ENCODE measurements around the gene KIF1A. TPM values are rescaled to one million over a fixed set of nuclear protein-coding genes. Genes with fewer than 3 reads are reported as not detected.

The KIF1A gene
- total RNA-seq, 3 donors from 2014 or later, result 1.5 to 17.2 (median 1.9) TPM

- Histone ChIP-seq H3K36me3 (ENCODE audit: low read depth) (no peaks in the 10 kb centered on the region), H3K9me3 (no peaks in the 10 kb centered on the region), H3K4me1 (ENCODE audit: low read depth) (no peaks in the 10 kb centered on the region), H3K4me3 (no peak overlapping the region)
- no peak for DNase-seq
- intact Hi-C loops (cut with DNase I, micrococcal nuclease), result no loop called here
- no peak for TF ChIP-seq CTCF (IDR thresholded peaks at IDR 0.05)
- no peak for ATAC-seq
Observed at GRCh38 chr2:240752209-240752608, 67.8 kb downstream of the KIF1A start.

GRCh38 chr2:240750409-240750808 lies 69.6 kb downstream of the KIF1A start:
- TF ChIP-seq CTCF (IDR thresholded peaks at IDR 0.05), result no peak
- Histone ChIP-seq H3K9me3 (no peaks in the 10 kb centered on the region), H3K4me3 (no peak overlapping the region), H3K36me3 (ENCODE audit: low read depth) (no peaks in the 10 kb centered on the region), H3K4me1 (ENCODE audit: low read depth) (no peaks in the 10 kb centered on the region)
- DNase-seq (no peak), ATAC-seq (no peak)
- intact Hi-C loops (cut with DNase I, micrococcal nuclease), result no loop called here

GRCh38 chr2:240749516-240749915 lies 70.5 kb downstream of the KIF1A start:
- Histone ChIP-seq H3K4me1 (ENCODE audit: low read depth) (no peaks in the 10 kb centered on the region), H3K36me3 (ENCODE audit: low read depth) (no peaks in the 10 kb centered on the region), H3K9me3 (no peaks in the 10 kb centered on the region), H3K4me3 (no peak overlapping the region)
- DNase-seq (no peak), ATAC-seq (no peak)
- intact Hi-C loops (cut with DNase I, micrococcal nuclease), result no loop called here
- TF ChIP-seq CTCF (IDR thresholded peaks at IDR 0.05), result no peak

GRCh38 chr2:240747256-240747655 lies 72.8 kb downstream of the KIF1A start:
- Histone ChIP-seq H3K36me3 (ENCODE audit: low read depth) (no peaks in the 10 kb centered on the region), H3K4me3 (no peak overlapping the region), H3K4me1 (ENCODE audit: low read depth) (no peaks in the 10 kb centered on the region), H3K9me3 (no peaks in the 10 kb centered on the region)
- ATAC-seq (no peak), DNase-seq (no peak)
- TF ChIP-seq CTCF (IDR thresholded peaks at IDR 0.05), result no peak
- intact Hi-C loops (cut with DNase I, micrococcal nuclease), result no loop called here

- no peak for DNase-seq
- intact Hi-C loops (cut with DNase I, micrococcal nuclease), result no loop called here
- H3K36me3 ChIP-seq (ENCODE audit: low read depth), result no peaks in the 10 kb centered on the region
- no peak overlapping the region for H3K4me3 ChIP-seq
- ATAC-seq, result no peak
- TF ChIP-seq CTCF (IDR thresholded peaks at IDR 0.05), result no peak
- H3K4me1 ChIP-seq (ENCODE audit: low read depth), result no peaks in the 10 kb centered on the region
- no peaks in the 10 kb centered on the region for H3K9me3 ChIP-seq
Observed at GRCh38 chr2:240746671-240747070, 73.3 kb downstream of the KIF1A start.

GRCh38 chr2:240745962-240746361 lies 74.1 kb downstream of the KIF1A start:
- DNase-seq (no peak), ATAC-seq (no peak)
- Histone ChIP-seq H3K4me3 (no peak overlapping the region), H3K4me1 (ENCODE audit: low read depth) (no peaks in the 10 kb centered on the region), H3K9me3 (no peaks in the 10 kb centered on the region), H3K36me3 (ENCODE audit: low read depth) (no peaks in the 10 kb centered on the region)
- intact Hi-C loops (cut with DNase I, micrococcal nuclease), result no loop called here
- TF ChIP-seq CTCF (IDR thresholded peaks at IDR 0.05), result no peak
